ENCODE measurements around the gene RANBP3L. TPM values are rescaled to one million over a fixed set of nuclear protein-coding genes. Genes with fewer than 3 reads are reported as not detected.
"Not testable (repeated sequence)": the region's sequence is repeated elsewhere in the genome, so short reads cannot be mapped to it uniquely, and the experiment has no call there.

RANBP3L gene
- total RNA-seq, 2 experiments from 2014 or later: not detected

- no peak overlapping the region for H3K4me3 Mint-ChIP-seq
- H3K27me3 Mint-ChIP-seq: peaks cover 4% of the 10 kb centered on the region
- no peaks in the 10 kb centered on the region for H3K36me3 Mint-ChIP-seq (ENCODE audit: low read depth)
- DNase-seq (no peak), ATAC-seq (no peak)
- no peaks in the 10 kb centered on the region for H3K4me1 Mint-ChIP-seq (ENCODE audit: low read depth)
- TF ChIP-seq, protein P1, sequence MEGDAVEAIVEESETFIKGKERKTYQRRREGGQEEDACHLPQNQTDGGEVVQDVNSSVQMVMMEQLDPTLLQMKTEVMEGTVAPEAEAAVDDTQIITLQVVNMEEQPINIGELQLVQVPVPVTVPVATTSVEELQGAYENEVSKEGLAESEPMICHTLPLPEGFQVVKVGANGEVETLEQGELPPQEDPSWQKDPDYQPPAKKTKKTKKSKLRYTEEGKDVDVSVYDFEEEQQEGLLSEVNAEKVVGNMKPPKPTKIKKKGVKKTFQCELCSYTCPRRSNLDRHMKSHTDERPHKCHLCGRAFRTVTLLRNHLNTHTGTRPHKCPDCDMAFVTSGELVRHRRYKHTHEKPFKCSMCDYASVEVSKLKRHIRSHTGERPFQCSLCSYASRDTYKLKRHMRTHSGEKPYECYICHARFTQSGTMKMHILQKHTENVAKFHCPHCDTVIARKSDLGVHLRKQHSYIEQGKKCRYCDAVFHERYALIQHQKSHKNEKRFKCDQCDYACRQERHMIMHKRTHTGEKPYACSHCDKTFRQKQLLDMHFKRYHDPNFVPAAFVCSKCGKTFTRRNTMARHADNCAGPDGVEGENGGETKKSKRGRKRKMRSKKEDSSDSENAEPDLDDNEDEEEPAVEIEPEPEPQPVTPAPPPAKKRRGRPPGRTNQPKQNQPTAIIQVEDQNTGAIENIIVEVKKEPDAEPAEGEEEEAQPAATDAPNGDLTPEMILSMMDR (IDR thresholded peaks at IDR 0.05): no peak
- no peaks in the 10 kb centered on the region for H3K9me3 Mint-ChIP-seq
- H3K27ac Mint-ChIP-seq: no peak overlapping the region
- ChIA-PET POLR2A (no interaction called here), CTCF (no interaction called here)
- intact Hi-C loops (cut with micrococcal nuclease): no loop called here
Observed at GRCh38 chr5:36334315-36334714, 32.6 kb upstream of the RANBP3L start.

GRCh38 chr5:36332720-36333119 lies 31.0 kb upstream of the RANBP3L start:
- H3K9me3 Mint-ChIP-seq; ATAC-seq; intact Hi-C loops (cut with micrococcal nuclease); H3K27ac Mint-ChIP-seq; H3K27me3 Mint-ChIP-seq; H3K4me3 Mint-ChIP-seq; H3K4me1 Mint-ChIP-seq (ENCODE audit: low read depth); CTCF ChIA-PET; POLR2A ChIA-PET; DNase-seq; H3K36me3 Mint-ChIP-seq (ENCODE audit: low read depth): not testable (repeated sequence)

DNA sequence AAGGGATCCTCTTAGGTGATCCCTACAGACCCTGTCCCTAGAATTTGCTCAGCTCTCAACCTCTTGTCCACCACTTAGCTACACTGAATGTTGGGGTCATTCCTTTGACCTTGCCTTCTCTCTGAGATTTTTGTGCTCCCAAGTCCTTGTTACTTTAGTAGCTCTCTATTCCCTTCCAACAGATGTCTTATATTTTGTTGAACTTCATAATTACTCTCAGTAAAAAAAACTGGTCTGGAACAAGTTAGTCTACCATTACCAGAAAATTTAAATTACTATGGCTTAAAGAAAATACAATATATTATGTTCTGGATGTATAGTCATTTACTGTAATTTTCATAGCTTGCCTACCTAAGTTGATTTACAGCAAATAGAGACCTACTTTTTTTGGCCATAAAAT lies 23.5 kb upstream of the RANBP3L start:
- ATAC-seq: no peak
- Mint-ChIP-seq H3K4me1 (ENCODE audit: low read depth) (no peaks in the 10 kb centered on the region), H3K36me3 (ENCODE audit: low read depth) (no peaks in the 10 kb centered on the region), H3K9me3 (peaks cover 1% of the 10 kb centered on the region), H3K27ac (no peak overlapping the region), H3K4me3 (no peak overlapping the region), H3K27me3 (peaks cover 6% of the 10 kb centered on the region)
- intact Hi-C loops (cut with micrococcal nuclease): no loop called here
- DNase-seq: no peak
- CTCF ChIA-PET: no interaction called here
- POLR2A ChIA-PET: no interaction called here
- TF ChIP-seq, protein P1 (IDR thresholded peaks at IDR 0.05): no peak

DNA sequence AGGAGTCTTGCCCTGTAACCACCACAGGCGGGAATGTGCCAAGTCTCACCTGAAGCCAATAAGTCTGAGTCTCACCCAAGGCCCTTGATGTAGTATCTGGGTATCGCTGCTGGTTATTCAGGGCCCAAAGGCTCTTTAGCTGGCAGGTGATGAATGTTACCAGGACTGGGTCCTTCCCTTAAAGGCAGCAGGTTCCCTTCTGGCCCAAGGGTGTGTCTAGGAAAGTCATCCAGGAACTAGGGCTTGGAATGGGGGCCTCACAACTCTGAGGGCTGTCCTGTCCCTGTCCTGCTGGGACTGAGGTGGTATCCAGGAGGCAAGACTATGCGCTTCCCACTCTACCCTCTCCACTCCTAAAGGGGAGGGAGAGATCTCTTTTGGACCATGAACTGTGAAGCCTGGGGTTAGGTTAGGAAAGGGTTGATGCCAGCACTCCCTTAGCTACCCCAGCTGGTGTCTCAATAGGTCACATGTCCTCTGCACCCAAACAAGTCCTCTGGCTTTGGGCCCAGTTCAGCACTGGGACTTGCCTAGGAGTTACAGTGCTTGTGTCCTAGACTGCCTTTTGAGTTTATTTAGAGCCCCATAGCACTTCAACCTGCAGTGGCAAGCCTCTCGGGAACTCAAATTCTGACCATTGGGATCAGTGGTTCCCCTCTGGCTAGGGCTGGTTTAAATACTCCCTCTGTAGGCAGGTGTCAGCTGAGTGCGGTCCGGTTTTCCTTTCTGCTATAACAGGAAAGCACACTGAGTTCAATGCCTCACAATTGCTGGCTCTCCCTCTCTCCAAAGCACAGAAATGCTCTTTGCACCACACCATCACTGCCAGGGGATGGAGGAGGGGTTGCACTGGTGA lies 22.5 kb upstream of the RANBP3L start:
- DNase-seq (no peak), ATAC-seq (no peak)
- intact Hi-C loops (cut with micrococcal nuclease): no loop called here
- Mint-ChIP-seq H3K27ac (no peak overlapping the region), H3K36me3 (ENCODE audit: low read depth) (no peaks in the 10 kb centered on the region), H3K27me3 (peaks cover 12% of the 10 kb centered on the region), H3K9me3 (peaks cover 1% of the 10 kb centered on the region), H3K4me1 (ENCODE audit: low read depth) (no peaks in the 10 kb centered on the region), H3K4me3 (no peak overlapping the region)
- CTCF ChIA-PET: no interaction called here
- POLR2A ChIA-PET: no interaction called here
- TF ChIP-seq, protein P1 (IDR thresholded peaks at IDR 0.05): no peak

- H3K4me3 Mint-ChIP-seq: no peak overlapping the region
- ATAC-seq (no peak), DNase-seq (no peak)
- ChIA-PET CTCF (interaction anchor here (1.6 to 1.7 kb wide), 2 partner anchors 9 to 234 kb away, joined by 3 to 4 read pairs; no protein-coding TSS in a partner anchor), POLR2A (no interaction called here)
- TF ChIP-seq, protein P1 (IDR thresholded peaks at IDR 0.05): no peak
- no peak overlapping the region for H3K27ac Mint-ChIP-seq
- H3K4me1 Mint-ChIP-seq (ENCODE audit: low read depth): no peaks in the 10 kb centered on the region
- intact Hi-C loops (cut with micrococcal nuclease): no loop called here
- no peaks in the 10 kb centered on the region for H3K36me3 Mint-ChIP-seq (ENCODE audit: low read depth)
- peaks cover 6% of the 10 kb centered on the region for H3K27me3 Mint-ChIP-seq
- H3K9me3 Mint-ChIP-seq: no peaks in the 10 kb centered on the region
Observed at GRCh38 chr5:36312953-36313672, 11.4 kb upstream of the RANBP3L start.

All from activated CD8-positive, alpha-beta T cell treated with anti-CD3 and anti-CD28 coated beads for 36 hours (primary cell).